Right kidney (tissue), 1 donor: ENCODE measurements around the gene FRAT1.

Experiments
- DNase-seq: peaks from one replicate; pipeline ENCODE4 v3.0.0-alpha.2; 2016

FRAT1 gene

DNA sequence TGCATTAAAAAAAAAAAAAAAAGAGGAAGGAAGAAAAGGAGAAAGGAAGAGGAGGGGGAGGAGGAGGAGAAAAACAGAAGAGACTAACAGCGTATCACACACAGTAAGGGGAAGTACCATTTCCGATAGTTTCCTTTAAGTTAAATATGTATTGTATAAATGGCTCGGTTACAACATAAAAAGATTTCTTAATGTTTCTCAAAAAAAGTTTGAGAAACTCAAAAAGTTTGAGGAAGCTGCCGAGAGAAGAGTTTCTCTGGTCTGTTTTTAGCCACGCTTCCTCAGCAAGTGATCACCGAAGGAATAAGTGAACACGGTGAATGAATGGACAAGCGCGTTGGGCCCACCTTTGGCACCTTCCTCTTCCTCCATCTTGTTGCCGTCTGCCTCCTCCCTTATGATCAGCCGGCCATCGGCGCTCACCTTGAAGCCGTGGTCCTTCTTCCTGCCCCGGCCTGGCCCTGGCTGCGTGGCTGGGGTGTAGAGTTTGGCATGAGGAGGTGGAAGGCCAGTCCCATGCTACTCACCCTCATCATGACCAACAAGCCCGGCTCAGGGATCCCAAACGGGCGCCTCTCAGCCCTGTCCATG is 46.8 kb downstream of the FRAT1 start:
- DNase-seq: no peak

- no peak for DNase-seq
Observed at GRCh38 chr10:97366572-97366971, 47.5 kb downstream of the FRAT1 start.

GRCh38 chr10:97367126-97367649 is 48.1 kb downstream of the FRAT1 start:
- no peak for DNase-seq
